T47D (cell line): ENCODE measurements around the gene TCN2.

Experiments
- DNase-seq, 2 experiments: peaks; one replicate each; pipeline versions ENCODE4 v3.0.0 to v3.0.0-alpha.2; 2011 to 2012; ENCODE audit warnings: low read depth in 1 of 2, low spot score in 1 of 2
- JUND ChIP-seq: IDR thresholded peaks from 2 replicates; pipeline ENCODE4 v1.6.1; 2012; ENCODE audit warnings: low read depth
- in situ Hi-C: cut with HindIII; loops from 2 replicates; pipeline ENCODE4 v1.10.0; 2016; ENCODE audit warnings: low sequenced_read_pairs, low pct_unique_long_range_greater_than_20kb

Gene TCN2

DNA sequence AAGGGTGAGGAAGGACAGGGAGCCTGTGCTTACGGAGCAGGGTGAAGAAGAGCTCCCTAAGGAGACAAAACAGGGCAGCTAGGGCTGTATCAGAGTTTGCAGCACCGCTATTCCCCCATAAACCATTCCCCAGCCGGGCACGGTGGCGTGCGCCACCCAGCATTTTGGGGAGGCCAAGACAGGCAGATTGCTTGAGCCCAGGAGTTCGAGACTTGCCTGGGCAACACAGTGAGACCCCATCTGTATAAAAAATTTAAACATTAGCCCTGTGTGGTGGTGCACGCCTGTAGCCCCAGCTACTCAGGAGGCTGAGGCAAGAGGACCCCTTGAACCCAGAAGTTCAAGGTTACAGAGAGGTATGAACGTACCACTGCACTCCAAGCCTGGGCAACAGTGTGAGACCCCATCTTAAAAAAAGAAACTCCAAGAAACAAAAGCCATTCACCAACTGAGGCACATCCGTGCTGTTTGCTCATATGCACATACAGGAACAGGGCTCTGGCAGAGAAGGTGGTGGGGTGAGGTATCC, 37.2 kb upstream of the TCN2 start:
- no peak for TF ChIP-seq JUND
- in situ Hi-C loops: no loop called here
- DNase-seq: no peak

DNA sequence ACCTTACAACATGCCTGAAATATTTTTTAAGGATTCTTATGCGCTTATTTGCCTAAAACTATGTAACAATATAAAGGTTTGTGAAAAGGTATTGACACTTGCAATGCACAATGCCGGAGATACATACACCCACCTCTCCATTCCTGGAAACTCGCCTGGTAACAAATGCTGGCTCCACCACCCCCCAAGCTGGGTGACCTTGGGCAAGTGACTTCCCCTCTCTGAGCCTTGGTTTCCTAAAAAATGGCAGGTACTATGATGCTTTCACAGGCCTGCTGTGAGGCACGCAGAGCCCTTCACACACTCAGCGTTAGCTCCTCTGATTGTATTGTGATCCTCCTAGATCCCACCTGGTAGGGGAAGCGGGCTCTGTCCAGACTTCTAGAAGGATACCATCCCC, 34.8 kb upstream of the TCN2 start:
- no peak for DNase-seq
- no peak for TF ChIP-seq JUND
- in situ Hi-C loops: no loop called here

DNA sequence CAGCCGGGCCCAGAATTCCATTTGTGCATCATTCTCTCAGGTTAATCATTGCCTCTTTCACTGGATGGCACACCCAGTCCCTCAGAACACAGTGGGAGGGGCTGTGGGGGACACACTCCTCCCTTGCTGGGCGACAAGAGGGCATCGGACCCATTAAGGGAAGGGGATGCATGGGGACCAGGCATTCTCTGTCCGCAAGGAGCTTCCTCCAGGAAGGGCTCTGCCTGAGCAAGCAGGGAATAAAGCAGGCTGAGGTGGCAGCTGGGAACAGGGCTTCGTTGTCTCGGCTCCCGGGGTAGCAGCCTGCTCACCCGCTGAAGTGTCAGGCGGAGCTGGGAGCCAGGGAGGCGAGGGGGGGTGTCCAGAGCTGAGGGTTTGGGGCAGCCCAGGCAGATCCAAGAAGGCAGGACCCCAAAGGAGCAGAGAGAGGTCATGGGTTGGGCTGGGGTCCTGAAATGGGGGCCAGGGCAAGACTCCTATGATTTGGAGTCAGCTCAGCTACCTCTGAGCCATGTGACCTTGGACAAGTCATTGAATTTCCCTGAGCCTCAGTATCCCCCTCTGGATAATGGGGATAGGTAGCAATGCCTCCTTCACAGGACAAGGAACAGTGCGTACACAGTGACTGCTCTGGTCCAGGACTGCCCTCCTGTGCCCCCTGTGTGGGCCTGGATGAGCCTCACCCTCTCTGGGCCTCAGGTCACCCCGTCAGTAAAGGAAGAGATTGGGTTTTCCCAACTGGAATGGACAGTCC, 34.0 kb upstream of the TCN2 start:
- in situ Hi-C loops: no loop called here
- no peak for TF ChIP-seq JUND

DNA sequence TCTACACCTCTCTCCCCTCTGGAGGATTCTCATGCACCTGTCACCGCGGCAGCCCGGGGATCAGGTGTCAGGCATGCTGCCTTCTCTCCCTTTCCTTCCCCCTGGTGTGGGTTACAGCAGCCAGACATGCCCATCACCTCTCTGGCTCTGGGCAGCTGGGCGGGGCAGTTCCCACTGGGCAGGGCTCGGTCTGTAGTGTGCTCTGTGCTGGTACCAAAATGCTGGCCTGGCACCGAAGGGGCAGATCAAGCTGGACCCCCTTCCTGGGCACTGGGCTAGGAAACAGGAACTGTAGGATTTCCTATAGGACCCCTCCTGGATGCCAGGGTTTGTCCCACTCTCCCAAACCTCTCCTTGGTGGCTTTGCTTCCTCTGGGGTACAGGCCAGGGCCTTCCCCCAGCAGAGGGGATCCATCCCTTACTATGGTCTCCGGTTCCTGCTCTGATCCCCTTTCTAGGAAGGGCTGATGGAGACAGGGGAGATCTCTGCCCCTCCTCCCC, 33.3 kb upstream of the TCN2 start:
- in situ Hi-C loops: no loop called here
- no peak for TF ChIP-seq JUND
- no peak for DNase-seq

More for the DNA sequence above, 34.0 kb upstream of the TCN2 start:
- DNase-seq: no peak

DNA sequence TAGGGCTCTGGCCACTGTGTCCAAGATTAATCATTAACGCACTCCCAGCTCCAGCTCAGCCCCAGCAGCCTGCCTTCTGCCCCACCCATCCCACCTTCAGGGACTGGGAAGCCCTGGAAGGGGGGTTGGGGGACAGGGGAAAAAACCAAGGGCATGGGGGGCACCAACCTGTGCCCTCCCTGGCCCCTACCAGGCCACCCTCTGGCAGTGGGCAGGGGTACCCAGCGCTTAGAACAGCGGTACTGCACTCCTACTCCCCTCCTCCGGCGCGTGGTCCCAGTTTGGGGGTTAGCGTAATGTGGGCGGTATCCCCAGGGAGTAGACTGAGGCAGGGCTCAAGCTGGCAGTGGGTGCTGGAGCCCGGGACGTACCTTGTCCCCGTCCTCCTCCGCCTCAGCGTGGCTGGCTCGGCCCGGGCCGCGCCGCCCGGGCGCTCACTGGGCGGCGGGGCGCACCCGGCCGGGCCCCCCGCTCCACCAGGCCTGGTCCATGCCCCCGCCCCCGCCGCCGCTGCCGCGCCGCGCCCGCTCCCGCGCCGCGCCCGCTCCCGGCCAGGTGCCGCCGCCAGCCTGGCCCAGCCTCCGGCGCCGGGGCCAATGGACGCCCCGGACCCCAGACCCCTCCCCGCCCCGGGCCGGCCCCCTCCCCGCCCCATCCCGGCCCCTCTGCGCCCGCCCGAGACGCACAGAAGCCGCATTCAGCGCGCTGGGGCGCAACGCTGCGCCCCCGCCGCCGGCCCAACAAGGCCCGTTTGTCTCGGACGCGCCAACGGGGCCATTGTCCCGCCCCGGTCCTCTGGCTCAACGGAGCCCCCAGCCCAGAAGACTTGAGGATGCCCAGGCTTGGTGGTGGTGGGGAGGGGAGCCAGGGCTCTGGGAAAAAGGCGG, 32.6 kb upstream of the TCN2 start, which contains the start of gene GAL3ST1:
GAL3ST1 (minus strand) TSS at position 571 of the 887 bp plus-strand sequence. CDS start 17,273 bp downstream, outside the sequence.
- DNase-seq: no peak
- TF ChIP-seq JUND: no peak
- in situ Hi-C loops: no loop called here

DNA sequence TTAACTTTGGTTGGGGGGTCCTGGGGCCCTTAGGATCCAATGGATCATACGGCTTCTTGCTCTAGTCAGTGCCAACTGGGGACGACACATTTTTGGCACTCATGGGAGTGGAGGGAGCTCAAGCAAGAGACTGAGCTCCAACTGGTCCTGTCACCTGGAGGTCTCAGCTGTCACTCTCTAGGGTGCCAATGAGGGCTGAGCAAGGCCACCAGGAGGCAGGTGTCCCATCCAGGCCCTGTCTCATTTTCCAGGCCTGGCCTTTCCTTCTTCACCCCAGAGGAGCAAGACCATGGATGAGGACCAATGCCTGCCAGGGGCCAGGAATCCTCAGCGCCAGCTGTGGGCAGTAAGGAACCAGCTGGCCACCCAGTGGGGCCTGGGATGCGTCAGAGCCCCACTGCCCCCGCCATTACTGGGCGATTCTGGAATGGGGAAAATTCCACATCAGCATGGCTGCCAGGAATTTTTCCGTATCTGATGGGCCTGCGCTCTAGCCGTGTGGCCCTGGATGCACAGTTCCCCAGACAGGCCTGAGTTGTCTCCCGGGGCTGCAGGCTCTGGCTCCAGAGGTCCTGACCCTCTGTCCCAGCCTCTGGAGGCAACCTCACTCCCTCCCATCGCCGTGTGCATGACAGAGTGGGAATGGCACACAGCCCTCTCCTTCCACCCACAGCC, 31.8 kb upstream of the TCN2 start:
- no peak for DNase-seq
- no peak for TF ChIP-seq JUND
- in situ Hi-C loops: no loop called here

DNA sequence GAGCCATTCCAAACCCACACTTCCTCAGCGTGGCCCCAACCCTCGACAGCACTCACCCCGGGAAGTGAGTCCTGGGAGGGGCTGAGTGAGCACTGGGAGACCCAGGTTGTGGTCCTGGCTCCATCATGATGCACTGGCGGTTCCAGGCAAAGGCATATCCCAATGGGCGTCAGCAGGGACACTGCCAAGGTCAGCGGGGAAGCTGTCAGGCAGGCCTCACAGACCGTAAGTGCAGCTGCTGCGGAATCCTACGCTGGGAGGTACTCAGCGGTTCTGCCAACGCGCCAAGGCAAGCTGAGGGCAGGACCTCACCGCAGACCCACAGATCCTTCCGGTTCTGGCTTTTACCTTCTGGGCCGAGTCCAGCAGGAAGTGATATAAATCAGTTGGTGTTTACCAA, 31.1 kb upstream of the TCN2 start:
- no peak for TF ChIP-seq JUND
- in situ Hi-C loops: no loop called here
- no peak for DNase-seq

DNA sequence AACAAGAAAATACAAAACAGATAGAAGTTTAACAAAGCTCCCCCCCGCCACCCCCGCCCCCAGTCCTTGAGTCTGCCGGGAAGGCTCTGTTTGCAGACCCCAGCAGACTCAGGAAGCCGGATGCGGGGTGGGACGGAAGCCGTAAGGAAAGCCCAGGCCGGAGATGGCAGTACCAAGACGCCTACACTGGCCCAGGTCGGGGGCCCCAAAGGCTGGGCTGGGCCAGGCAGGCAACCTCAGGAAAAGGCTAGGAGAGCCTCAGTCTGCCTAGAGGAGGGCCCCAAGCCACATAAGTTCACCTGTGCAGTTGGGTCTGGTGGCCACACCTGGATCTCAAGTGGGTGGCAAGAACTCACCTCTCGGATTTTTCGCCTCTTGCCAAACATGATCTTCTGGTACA, 28.5 kb upstream of the TCN2 start:
- DNase-seq: no peak
- no peak for TF ChIP-seq JUND
- in situ Hi-C loops: no loop called here

DNA sequence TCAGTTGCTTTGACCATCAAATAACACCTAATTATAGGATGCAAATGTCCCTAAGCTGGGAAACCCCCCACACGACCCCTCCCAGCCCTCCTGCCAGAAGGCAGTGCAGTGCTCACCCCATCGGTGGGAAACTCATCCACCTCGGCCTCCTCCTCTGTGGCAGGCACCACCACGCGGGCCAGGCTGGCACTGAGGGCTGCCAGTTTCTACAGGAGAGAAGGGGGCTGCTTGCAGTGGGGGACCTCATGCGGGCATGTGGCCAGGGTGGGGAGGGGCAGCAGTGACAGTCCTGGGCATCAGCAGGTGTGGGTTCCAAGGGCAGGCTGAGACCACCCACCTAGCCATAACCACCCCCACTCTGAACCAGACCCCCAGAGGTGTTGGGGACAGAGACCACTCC, 26.1 kb upstream of the TCN2 start:
- DNase-seq: no peak
- in situ Hi-C loops: no loop called here
- no peak for TF ChIP-seq JUND

DNA sequence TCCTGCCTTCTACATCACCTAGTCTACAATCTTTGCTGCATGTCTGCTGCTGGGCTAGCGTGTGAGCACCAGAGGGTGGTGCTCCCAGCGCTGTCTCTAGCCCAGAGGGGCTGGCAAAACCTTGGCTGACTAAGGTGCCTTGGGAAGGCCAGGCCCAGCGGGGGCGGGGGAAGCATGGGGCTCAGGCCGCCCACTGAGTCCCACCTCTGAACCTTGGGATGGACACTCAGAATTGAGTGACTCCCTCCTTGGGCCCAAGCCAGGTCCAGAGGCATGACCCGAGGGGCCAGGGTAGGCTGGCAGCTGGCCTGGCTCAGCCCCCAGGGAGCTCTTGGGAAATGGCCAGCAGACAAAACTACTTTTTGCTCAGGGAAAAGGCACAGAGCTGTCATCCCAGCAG, 24.9 kb upstream of the TCN2 start:
- in situ Hi-C loops: no loop called here
- TF ChIP-seq JUND: no peak
- DNase-seq: no peak

DNA sequence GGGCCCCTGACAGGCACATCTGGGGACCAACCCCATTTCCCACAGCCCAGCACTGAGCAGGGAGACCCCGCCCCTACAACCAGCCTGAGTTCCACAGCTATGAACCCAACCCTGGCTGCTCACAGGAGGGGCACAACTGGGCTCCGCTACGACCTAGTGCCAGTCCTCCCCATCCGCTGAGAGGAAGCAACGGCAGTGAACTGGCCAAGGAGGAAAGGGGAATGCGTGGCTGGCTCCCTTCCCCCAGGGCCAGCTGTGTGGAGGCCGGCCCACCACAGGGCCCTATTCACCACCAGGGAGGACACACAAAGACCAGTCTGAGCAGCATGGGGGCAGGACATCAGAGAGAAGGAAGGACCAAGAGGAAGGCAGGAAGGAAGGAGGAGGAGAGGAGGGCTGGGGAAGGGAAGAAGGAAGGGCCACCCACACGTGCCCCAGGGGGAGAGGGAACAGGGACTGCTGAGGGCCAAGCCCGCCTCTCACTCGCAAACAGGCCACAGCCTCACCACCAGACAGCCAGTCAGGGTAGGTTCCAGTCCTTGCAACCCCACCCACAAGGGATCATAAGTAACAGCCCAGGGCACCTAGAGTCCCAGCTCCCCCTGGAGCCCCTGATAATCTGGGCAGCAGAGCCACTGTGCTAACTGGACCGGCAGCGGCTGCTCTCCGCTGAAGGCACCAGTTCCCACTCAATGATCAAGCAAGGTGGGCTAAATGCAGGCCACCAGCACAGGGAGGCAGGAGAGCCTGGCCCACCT, 24.0 kb upstream of the TCN2 start:
- no peak for TF ChIP-seq JUND
- no peak for DNase-seq
- in situ Hi-C loops: no loop called here

DNA sequence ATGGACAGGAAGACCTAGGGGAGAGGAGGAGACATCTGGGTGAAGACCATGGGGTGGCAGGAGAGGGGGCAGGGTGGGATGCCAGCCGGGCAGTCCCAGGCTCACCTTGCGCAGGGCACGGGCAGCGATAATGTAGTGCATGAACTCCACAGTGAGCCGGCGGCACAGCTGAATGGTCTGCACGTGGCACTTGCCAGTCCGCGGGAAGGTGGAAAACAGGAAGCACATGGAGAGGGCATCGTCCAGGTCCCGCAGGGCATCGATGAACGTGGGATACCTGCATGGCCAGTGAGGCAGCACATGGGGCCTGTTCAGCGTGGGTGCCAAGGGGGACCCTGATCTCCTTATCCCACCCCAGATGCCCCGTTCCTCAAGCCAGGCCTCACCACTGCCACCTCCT, 22.5 kb upstream of the TCN2 start:
- in situ Hi-C loops: no loop called here
- no peak for TF ChIP-seq JUND
- no peak for DNase-seq
